ENCODE results near the gene DDX41. TPM values are rescaled to one million over a fixed set of nuclear protein-coding genes. Genes with fewer than 3 reads are reported as not detected.

Gene DDX41
- total RNA-seq, 2 donors from 2014 or later = 116 to 149 TPM

GRCh38 chr5:177528631-177529030, 11.9 kb upstream of the DDX41 start:
- H3K36me3 Mint-ChIP-seq (ENCODE audit: low read depth) = peaks cover 38% of the 10 kb centered on the region
- no peak overlapping the region for H3K27ac Mint-ChIP-seq
- no peak overlapping the region for H3K4me3 Mint-ChIP-seq
- no peaks in the 10 kb centered on the region for H3K9me3 Mint-ChIP-seq
- no peaks in the 10 kb centered on the region for H3K27me3 Mint-ChIP-seq
- no peak for ATAC-seq (replicated peaks)
- peaks cover 3% of the 10 kb centered on the region for H3K4me1 Mint-ChIP-seq

DNA sequence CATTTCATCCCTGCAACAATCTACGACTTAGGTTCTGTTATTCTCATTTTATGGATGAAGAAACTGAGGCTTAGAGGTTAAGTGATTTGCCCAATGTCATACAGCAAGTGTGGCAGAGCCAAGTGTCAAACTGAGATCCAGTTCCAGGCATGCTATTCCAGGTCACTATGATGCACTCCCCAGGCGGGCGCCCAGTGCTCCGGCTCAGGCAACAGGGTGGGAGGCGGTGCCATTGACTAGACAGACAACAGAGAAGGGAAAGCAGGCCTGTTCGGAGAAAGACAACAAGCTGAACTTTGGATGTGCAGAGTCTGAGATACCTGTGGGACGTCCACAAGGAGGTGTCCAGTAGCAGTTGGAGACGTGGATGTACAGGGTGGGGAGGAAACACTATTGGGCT, 10.8 kb upstream of the DDX41 start:
- Mint-ChIP-seq H3K4me3 (no peak overlapping the region), H3K4me1 (peaks cover 3% of the 10 kb centered on the region), H3K27me3 (no peaks in the 10 kb centered on the region), H3K27ac (no peak overlapping the region), H3K36me3 (ENCODE audit: low read depth) (peaks cover 34% of the 10 kb centered on the region), H3K9me3 (no peaks in the 10 kb centered on the region)
- no peak for ATAC-seq (replicated peaks)

DNA sequence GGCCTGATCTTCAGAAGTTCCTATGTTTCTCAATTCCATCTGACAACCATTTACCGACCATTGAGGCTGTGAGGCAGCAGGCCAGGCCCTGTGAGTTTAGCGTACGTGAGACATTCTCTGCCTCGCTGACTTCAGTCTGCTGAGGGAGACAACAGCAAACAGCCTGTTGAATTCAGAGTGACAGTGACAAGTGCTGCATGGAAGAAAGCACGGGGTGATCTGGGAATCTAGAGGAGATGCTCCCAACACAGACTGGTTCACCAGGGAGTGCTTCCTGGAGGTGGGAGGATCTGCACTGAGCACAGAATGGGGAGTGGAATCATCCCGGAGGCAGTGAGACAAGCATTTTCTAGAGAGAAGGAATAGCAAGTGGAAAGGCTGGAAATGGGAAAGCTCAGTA, 10.0 kb upstream of the DDX41 start:
- no peaks in the 10 kb centered on the region for H3K9me3 Mint-ChIP-seq
- no peaks in the 10 kb centered on the region for H3K27me3 Mint-ChIP-seq
- H3K36me3 Mint-ChIP-seq (ENCODE audit: low read depth) = peaks cover 28% of the 10 kb centered on the region
- H3K27ac Mint-ChIP-seq = no peak overlapping the region
- no peak overlapping the region for H3K4me3 Mint-ChIP-seq
- H3K4me1 Mint-ChIP-seq = peaks cover under 1% of the 10 kb centered on the region
- ATAC-seq (replicated peaks) = no peak

GRCh38 chr5:177526191-177526590, 9.4 kb upstream of the DDX41 start:
- no peaks in the 10 kb centered on the region for H3K9me3 Mint-ChIP-seq
- peaks cover 31% of the 10 kb centered on the region for H3K36me3 Mint-ChIP-seq (ENCODE audit: low read depth)
- H3K4me3 Mint-ChIP-seq = no peak overlapping the region
- no peak for ATAC-seq (replicated peaks)
- no peak overlapping the region for H3K27ac Mint-ChIP-seq
- no peaks in the 10 kb centered on the region for H3K27me3 Mint-ChIP-seq
- H3K4me1 Mint-ChIP-seq = no peaks in the 10 kb centered on the region

DNA sequence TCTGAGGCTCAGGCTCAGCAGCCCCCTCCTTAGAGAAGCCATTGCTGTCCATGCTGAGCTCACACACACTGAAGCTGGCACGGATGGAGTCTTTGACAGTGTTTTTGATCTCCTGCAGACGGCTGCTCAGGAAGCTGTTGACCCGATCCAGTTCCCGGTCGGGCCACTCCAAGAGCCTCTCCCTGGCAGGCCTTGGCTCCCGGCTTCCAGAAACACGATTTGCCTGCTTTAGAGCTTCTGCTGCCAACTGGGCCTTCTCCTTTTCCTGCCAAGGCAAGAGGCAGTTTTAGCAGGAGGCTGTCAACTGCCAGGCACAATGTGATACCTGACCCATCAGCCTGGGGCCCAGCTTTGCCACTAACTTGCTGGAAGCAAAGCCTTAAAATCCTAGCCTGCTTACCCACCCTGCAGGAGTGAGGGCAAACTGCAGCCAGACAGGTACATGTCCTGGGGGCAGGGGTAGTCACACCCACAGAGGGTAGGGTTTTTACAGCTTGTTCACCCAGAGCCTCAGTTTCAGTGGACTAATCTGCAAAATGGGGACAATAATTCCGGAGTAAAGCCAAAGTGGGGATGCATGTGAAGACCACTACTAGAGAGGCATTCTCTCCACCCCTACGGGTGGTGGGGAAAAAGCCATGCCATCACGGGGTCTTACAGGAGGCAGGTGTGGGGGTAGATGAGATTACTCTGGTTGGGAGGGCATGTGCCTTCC, 8.3 kb upstream of the DDX41 start:
- H3K9me3 Mint-ChIP-seq = no peaks in the 10 kb centered on the region
- H3K27me3 Mint-ChIP-seq = no peaks in the 10 kb centered on the region
- no peaks in the 10 kb centered on the region for H3K4me1 Mint-ChIP-seq
- H3K36me3 Mint-ChIP-seq (ENCODE audit: low read depth) = peaks cover 29% of the 10 kb centered on the region
- no peak overlapping the region for H3K4me3 Mint-ChIP-seq
- ATAC-seq (replicated peaks) = no peak
- H3K27ac Mint-ChIP-seq = no peak overlapping the region

DNA sequence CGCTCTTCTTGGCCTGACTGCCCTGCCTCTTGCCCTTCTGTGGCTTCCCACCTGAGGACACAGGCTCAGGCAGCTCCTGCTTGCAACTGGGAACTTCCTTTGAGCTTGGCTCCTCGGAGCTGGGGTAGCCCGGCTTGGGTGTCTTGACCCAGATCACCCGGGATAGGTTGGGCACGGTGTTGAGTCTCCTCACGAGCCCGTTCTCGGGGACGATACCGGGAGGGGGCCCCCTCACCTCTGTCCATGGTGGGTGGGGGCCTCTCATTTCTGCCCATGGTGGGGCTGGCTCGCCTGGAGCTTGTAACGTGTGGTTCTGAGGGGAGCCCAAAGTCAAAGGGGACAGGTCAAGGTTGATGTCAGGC, 7.8 kb upstream of the DDX41 start:
- ATAC-seq (replicated peaks) = no peak
- no peak overlapping the region for H3K4me3 Mint-ChIP-seq
- H3K4me1 Mint-ChIP-seq = no peaks in the 10 kb centered on the region
- peaks cover 33% of the 10 kb centered on the region for H3K36me3 Mint-ChIP-seq (ENCODE audit: low read depth)
- H3K27ac Mint-ChIP-seq = no peak overlapping the region
- H3K9me3 Mint-ChIP-seq = no peaks in the 10 kb centered on the region
- H3K27me3 Mint-ChIP-seq = no peaks in the 10 kb centered on the region

GRCh38 chr5:177523711-177524538, 7.2 kb upstream of the DDX41 start:
- Mint-ChIP-seq H3K4me3 (no peak overlapping the region), H3K27ac (no peak overlapping the region), H3K27me3 (no peaks in the 10 kb centered on the region), H3K36me3 (ENCODE audit: low read depth) (peaks cover 39% of the 10 kb centered on the region), H3K9me3 (no peaks in the 10 kb centered on the region), H3K4me1 (no peaks in the 10 kb centered on the region)
- no peak for ATAC-seq (replicated peaks)

- no peak for ATAC-seq (replicated peaks)
- Mint-ChIP-seq H3K27ac (peak overlapping the region; percentile 82), H3K36me3 (ENCODE audit: low read depth) (peaks cover 54% of the 10 kb centered on the region), H3K9me3 (no peaks in the 10 kb centered on the region), H3K27me3 (no peaks in the 10 kb centered on the region), H3K4me3 (no peak overlapping the region), H3K4me1 (peaks cover 4% of the 10 kb centered on the region)
These were observed 4.3 kb upstream of the DDX41 start for GRCh38 chr5:177520916-177521513.

GRCh38 chr5:177520271-177520670, 3.5 kb upstream of the DDX41 start:
- Mint-ChIP-seq H3K27me3 (no peaks in the 10 kb centered on the region), H3K36me3 (ENCODE audit: low read depth) (peaks cover 56% of the 10 kb centered on the region), H3K4me1 (peaks cover 10% of the 10 kb centered on the region), H3K27ac (peak overlapping the region; percentile 82), H3K9me3 (no peaks in the 10 kb centered on the region), H3K4me3 (no peak overlapping the region)
- no peak for ATAC-seq (replicated peaks)

- Mint-ChIP-seq H3K4me3 (peak overlapping the region; percentile 40), H3K4me1 (peaks cover 10% of the 10 kb centered on the region), H3K27me3 (no peaks in the 10 kb centered on the region), H3K27ac (peak overlapping the region; percentile 82), H3K36me3 (ENCODE audit: low read depth) (peaks cover 61% of the 10 kb centered on the region), H3K9me3 (no peaks in the 10 kb centered on the region)
- ATAC-seq (replicated peaks) = no peak
These were observed 2.9 kb upstream of the DDX41 start for GRCh38 chr5:177519463-177520235.

DNA sequence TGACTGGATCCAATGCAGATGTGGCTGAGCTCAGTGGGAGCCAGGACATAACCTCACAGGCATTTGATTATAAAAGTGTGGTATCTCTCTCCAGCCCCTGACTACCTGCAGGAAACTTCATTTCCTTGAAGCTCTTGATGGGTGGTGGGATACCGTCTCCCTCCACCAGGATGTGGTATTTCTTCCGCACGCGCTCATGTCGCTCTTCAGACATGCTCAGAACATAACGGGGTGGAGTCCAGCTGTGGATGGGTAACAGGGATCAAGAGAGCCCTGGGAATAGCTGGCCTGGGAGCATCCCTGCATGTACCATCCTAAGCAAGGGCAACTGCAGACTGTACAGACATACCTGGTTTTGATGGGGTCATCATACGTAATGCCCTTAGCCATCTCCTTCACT, 1.2 kb downstream of the DDX41 start:
- Mint-ChIP-seq H3K4me3 (peak overlapping the region; percentile 88), H3K27ac (peak overlapping the region; percentile 90), H3K9me3 (no peaks in the 10 kb centered on the region), H3K36me3 (ENCODE audit: low read depth) (peaks cover 84% of the 10 kb centered on the region), H3K27me3 (no peaks in the 10 kb centered on the region), H3K4me1 (peaks cover 13% of the 10 kb centered on the region)
- no peak for ATAC-seq (replicated peaks)

- Mint-ChIP-seq H3K27me3 (no peaks in the 10 kb centered on the region), H3K4me1 (peaks cover 13% of the 10 kb centered on the region), H3K36me3 (ENCODE audit: low read depth) (peaks cover 74% of the 10 kb centered on the region), H3K4me3 (no peak overlapping the region), H3K9me3 (no peaks in the 10 kb centered on the region), H3K27ac (no peak overlapping the region)
- ATAC-seq (replicated peaks) = no peak
These were observed 2.2 kb downstream of the DDX41 start for GRCh38 chr5:177514541-177514940.

GRCh38 chr5:177513500-177513899, 3.3 kb downstream of the DDX41 start:
- Mint-ChIP-seq H3K4me1 (peaks cover 13% of the 10 kb centered on the region), H3K9me3 (no peaks in the 10 kb centered on the region), H3K27me3 (no peaks in the 10 kb centered on the region), H3K36me3 (ENCODE audit: low read depth) (peaks cover 68% of the 10 kb centered on the region), H3K27ac (no peak overlapping the region), H3K4me3 (no peak overlapping the region)
- ATAC-seq (replicated peaks) = no peak

DNA sequence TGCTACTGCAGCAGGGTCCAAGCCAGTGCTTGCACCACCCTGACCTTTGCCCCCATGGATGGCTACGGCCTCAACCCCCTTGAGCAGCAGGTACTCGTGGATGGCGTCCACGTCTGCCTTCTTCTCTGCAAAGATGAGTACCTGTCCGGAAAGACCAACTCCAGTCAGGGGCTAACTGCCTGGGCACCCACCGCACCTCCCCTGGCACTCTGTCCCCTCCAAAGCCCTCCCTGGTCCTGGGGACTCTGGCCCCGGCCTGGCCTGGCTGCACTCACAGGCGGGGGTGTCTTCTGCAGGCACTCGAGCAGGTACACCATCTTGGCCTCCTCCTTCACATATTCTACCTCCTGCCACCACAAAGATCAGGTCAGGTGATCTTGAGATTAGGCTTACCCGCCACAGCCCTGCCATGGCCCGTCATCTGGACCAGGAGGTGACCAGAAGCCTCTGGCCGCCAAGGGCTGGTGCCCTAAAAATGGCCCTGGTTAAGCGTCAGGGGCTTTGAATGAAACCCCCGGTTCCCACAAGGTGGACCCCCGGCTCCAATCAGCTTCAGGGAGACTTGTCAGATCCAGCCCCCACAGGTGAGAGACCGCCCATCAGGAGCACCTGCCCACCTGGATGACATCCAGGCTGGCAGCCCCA, 3.9 kb downstream of the DDX41 start:
- Mint-ChIP-seq H3K9me3 (no peaks in the 10 kb centered on the region), H3K36me3 (ENCODE audit: low read depth) (peaks cover 68% of the 10 kb centered on the region), H3K4me3 (no peak overlapping the region), H3K4me1 (peaks cover 13% of the 10 kb centered on the region), H3K27me3 (no peaks in the 10 kb centered on the region), H3K27ac (no peak overlapping the region)
- ATAC-seq (replicated peaks) = no peak
